Measurements from ENCODE around the gene ZAP70.

ZAP70 gene

DNA sequence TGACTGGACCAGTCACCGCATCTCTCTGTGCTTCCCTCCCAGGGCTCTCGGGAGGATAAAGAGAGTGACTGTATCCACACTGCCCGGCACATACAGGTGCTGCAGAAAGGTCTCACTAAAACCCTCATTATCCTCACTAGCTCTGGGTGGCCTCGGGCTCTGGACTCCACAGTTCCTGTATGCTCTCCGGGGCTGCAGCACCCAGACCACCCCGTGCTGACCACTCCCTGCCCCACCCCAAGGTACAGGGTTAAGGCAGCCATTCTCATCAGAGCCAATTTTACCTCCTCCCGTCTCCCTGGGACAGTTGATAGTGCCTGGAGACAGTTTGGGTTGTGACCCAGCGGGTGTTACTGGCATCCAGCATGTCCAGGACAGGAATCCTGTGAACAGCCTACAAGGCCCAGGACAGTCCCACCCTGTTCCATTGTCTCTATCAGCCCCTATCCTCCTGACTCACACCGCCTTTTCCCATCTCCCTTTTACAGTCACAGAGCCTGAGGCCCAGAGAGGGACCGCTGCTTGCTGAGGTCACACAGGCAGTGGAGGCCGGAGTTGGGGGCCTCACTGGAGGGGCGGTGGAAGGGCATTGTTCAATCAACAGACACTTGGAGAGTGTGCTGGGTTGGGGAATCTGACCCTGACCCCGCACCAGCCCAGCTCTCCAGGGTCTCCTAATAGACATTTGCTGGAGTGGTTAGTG is 1.7 kb downstream of the ZAP70 start:
- H3K27ac ChIP-seq = no peak overlapping the region
- CTCF ChIA-PET = no interaction called here

DNA sequence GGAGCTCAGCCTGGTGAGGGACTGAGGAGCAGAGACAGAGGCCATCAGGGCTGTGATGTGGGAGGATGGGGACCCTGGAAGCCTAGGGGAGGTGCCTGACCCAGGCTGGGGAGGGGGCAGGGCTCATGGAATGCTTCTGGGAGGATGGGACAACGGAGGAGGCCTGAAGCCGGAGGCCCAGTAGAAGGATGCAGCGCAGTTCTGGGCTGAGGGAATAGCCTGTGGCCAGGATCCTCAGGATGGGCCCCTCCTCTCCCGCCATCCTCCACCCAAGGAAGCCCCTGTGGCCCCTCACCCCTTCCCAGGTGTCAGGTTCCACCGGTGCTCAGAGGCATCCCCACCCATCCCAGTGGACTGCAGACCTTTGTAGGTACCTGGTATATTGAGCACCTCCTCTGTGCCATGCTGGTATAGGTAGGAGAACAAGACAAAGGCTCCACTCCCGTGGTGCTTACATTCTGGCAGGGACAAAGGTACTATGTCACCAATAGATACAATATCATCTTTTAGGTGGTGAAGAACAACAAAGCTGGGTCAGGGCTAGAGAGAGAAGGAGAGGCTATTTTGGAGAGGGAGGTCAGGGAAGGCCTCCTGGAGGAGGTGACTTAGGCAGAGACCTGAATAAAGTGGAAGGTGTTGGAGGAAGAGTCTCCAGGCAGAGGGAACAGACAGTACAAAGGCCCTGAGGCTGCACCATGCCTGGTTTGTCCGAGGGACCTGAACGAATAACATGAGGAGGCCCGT is 2.7 kb downstream of the ZAP70 start:
- no peak overlapping the region for H3K27ac ChIP-seq
- DNase-seq (ENCODE audit: low spot score) = no peak
- ChIA-PET POLR2A (ENCODE audit: low non-redundant PET) (no interaction called here), CTCF (no interaction called here)
- TF ChIP-seq, protein P1, sequence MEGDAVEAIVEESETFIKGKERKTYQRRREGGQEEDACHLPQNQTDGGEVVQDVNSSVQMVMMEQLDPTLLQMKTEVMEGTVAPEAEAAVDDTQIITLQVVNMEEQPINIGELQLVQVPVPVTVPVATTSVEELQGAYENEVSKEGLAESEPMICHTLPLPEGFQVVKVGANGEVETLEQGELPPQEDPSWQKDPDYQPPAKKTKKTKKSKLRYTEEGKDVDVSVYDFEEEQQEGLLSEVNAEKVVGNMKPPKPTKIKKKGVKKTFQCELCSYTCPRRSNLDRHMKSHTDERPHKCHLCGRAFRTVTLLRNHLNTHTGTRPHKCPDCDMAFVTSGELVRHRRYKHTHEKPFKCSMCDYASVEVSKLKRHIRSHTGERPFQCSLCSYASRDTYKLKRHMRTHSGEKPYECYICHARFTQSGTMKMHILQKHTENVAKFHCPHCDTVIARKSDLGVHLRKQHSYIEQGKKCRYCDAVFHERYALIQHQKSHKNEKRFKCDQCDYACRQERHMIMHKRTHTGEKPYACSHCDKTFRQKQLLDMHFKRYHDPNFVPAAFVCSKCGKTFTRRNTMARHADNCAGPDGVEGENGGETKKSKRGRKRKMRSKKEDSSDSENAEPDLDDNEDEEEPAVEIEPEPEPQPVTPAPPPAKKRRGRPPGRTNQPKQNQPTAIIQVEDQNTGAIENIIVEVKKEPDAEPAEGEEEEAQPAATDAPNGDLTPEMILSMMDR (conservative IDR thresholded peaks at IDR 0.05; ENCODE audit: low read depth) = no peak

More for the DNA sequence above, 1.7 kb downstream of the ZAP70 start:
- TF ChIP-seq, protein P1 (conservative IDR thresholded peaks at IDR 0.05; ENCODE audit: low read depth) = no peak
- DNase-seq (ENCODE audit: low spot score) = no peak
- POLR2A ChIA-PET (ENCODE audit: low non-redundant PET) = interaction anchor here (0.6 kb wide), 1 partner anchor 1120 kb away, joined by 3 read pairs; no protein-coding TSS in a partner anchor

DNA sequence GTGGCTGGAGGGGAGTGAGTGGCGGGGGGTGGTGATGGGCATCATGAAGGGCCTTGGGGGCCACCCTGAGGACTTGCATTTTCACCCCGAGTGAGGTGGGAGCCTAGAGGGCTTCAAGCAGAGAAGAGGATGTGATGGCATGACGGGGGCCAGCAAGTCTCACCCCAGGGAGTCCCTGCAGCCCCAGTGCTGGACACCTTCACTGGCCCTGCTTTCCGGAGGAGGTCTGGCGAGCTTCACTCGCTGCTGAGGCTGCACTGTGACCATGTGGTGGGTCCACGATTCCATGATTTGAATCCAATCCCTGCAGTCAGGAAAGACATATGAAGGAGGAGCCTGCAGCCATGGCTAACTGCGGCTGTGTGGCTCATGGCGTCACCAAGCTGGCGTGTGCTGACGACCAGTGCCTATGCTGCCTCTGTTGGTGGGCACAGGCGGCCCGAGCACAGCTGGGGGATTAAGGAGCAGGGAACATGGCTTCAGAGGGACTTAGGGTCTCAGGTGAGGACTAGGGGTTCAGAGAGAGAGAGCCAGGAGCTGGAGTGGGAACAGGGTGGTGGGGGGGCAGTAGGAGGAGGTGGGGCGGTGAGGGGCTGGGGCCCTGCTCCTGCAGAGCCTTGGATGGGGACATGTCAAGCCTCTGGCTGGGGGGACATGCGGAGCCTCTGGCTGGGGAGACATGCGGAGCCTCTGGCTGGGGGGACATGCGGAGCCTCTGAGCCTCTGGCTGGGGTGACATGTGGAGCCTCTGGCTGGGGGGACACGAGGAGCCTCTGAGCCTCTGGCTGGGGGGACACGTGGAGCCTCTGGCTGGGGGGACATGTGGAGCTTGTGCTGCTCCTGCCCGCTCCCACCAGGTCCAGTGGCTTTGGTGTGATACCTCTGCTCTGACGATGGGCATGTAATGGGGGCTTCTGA is 3.6 kb downstream of the ZAP70 start:
- CTCF ChIA-PET = interaction anchor here (0.6 to 0.7 kb wide), 2 partner anchors 25 to 33 kb away, joined by 3 to 4 read pairs; no protein-coding TSS in a partner anchor
- TF ChIP-seq, protein P1 (conservative IDR thresholded peaks at IDR 0.05; ENCODE audit: low read depth) = no peak
- POLR2A ChIA-PET (ENCODE audit: low non-redundant PET) = no interaction called here
- DNase-seq (ENCODE audit: low spot score) = no peak
- no peak overlapping the region for H3K27ac ChIP-seq

DNA sequence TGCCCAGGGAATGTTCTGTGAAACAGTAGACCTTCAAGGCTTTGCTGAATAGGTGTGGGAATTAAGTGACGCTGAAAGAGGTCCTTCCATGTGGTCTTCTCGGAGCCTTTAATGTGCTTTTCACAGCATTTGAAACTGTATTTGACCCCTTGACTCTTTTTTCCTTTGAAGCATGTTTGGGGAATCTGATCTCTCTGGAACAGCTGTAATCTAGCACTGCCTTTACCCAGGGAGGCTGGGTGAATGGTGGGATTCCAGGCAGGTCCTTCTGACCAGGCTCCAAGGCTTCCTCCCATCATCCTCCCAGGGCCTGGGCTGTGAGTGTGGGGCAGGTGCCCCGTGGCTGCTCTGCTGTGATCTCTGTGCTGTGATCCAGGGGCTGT is 4.2 kb downstream of the ZAP70 start:
- no peak overlapping the region for H3K27ac ChIP-seq
- DNase-seq (ENCODE audit: low spot score) = no peak
- ChIA-PET CTCF (interaction anchor here (0.6 to 0.7 kb wide), 2 partner anchors 24 to 32 kb away, joined by 3 to 4 read pairs; no protein-coding TSS in a partner anchor), POLR2A (ENCODE audit: low non-redundant PET) (no interaction called here)
- TF ChIP-seq, protein P1 (conservative IDR thresholded peaks at IDR 0.05; ENCODE audit: low read depth) = no peak

DNA sequence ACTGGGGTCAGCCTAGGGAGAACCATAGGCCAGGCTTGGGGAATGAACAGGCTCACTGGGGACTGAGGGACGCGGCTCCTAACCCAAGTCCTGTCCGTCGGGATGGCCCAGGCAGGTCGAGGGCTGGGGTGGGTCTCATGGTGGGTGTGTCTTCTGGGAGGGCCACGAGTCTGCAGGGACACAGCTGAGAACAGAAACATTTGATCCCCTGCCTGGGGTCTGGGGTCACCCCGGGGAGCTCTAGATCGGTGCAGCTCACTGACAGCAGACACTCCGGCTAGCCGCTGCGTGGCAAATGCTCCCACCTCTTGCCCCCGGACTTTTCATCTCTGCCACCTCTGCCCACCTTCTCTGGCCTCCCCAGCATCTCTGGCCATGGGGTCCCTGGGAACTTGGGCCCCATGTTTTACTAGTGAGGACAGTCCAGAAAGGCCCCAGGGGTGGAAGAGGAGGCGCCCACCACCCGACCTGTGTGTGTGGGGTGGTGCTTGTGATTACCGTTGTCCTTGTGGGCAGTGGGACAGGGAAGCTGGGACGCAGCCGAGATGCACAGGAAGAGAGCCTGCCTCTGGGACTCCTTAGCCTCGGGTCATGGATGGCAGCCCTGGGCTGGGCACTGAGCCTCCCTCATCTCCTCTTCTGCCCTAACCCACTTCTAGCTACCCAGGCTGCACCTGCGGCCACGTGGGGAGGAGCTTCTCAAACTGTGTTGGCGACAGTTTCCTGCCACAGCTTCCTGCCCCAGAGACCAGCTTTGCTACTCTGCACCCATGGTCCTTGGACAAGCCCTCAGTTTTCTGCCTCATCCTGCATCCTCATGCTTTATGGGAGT is 4.9 kb downstream of the ZAP70 start:
- TF ChIP-seq, protein P1 (conservative IDR thresholded peaks at IDR 0.05; ENCODE audit: low read depth) = no peak
- no peak for DNase-seq (ENCODE audit: low spot score)
- ChIA-PET CTCF (interaction anchor here (0.7 kb wide), 1 partner anchor 749 kb away, joined by 3 read pairs; no protein-coding TSS in a partner anchor), POLR2A (ENCODE audit: low non-redundant PET) (no interaction called here)
- H3K27ac ChIP-seq = no peak overlapping the region

All from RWPE1 (cell line).